Spleen (tissue), 7 donors: ENCODE data around the gene ATF6.

ENCODE experiments used
- POLR2A ChIP-seq, 3 donors: fragments of 450-650 bp; IDR thresholded peaks; one replicate each; pipeline ENCODE4 v1.5.1; 2017; ENCODE audit warnings: antibody characterized with exemption in 3 of 3, mild to moderate bottlenecking in 1 of 3
- TF ChIP-seq, protein P1 (sequence below), 11 experiments: fragments of 200-600 bp in 7 of 11; fragments of 450-650 bp in 4 of 11; sonication (generic) in 4 of 11; IDR thresholded peaks in 8 of 11; conservative IDR thresholded peaks in 3 of 11; 1 replicate in 7 of 11; 2 replicates in 4 of 11; pipeline versions ENCODE4 v1.4.0 to v1.8.0; 2016 to 2021; ENCODE audit warnings: antibody characterized with exemption in 11 of 11, inconsistent platforms in 4 of 11, mild to moderate bottlenecking in 1 of 11
- donor health status: DM: no; HTN: no; CAD: no; lungs with moderate emphysema.
- donor health status: DM: no; HTN: no; CAD: no.
- donor health status: DM: no; HTN: no; CAD: no.

DNA sequence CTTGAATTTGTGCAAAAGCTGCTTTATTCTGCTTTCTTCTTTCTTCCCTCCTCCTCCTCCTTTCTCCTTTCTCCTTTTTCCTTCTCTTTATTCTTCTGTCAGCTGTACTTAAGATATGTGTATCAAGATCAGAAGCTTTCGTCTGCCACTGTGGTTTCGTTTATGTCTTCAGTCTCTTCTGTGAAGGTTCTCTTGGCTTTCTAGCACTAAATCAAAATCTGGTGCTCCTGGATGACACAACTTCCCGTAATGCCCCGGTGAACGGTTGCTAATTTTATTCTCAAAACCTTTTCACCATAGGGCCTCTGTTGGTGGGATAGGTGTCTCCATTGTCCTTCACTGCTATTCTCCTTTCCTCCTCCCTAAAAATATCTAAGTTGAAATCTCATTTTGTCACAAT is 5.0 kb downstream of the ATF6 start:
- TF ChIP-seq, protein P1, sequence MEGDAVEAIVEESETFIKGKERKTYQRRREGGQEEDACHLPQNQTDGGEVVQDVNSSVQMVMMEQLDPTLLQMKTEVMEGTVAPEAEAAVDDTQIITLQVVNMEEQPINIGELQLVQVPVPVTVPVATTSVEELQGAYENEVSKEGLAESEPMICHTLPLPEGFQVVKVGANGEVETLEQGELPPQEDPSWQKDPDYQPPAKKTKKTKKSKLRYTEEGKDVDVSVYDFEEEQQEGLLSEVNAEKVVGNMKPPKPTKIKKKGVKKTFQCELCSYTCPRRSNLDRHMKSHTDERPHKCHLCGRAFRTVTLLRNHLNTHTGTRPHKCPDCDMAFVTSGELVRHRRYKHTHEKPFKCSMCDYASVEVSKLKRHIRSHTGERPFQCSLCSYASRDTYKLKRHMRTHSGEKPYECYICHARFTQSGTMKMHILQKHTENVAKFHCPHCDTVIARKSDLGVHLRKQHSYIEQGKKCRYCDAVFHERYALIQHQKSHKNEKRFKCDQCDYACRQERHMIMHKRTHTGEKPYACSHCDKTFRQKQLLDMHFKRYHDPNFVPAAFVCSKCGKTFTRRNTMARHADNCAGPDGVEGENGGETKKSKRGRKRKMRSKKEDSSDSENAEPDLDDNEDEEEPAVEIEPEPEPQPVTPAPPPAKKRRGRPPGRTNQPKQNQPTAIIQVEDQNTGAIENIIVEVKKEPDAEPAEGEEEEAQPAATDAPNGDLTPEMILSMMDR (IDR thresholded peaks at IDR 0.05 in 8 of 11, conservative IDR thresholded peaks at IDR 0.05 in 3 of 11), result no peak
- TF ChIP-seq POLR2A (IDR thresholded peaks at IDR 0.05), result no peak
